Measurements from ENCODE around the gene DNAJC6. TPM values are rescaled to one million over a fixed set of nuclear protein-coding genes. Genes with fewer than 3 reads are reported as not detected.

DNAJC6 gene
- total and polyA plus RNA-seq, 2 of the 13 experiments (the other 11 are each of a cell fraction or from before 2014, with no cell fraction given): 1.0 to 1.6 TPM

GRCh38 chr1:65309304-65310077 lies at the start of gene DNAJC6 (continued):
- TF ChIP-seq ZNF784 (CRISPR knock-in tag; IDR thresholded peaks at IDR 0.05; ENCODE audit: borderline replicate concordance) (peak; percentile 68; the same call in 1 of the 2 replicates), IKZF5 (CRISPR knock-in tag; IDR thresholded peaks at IDR 0.05) (peak; percentile 67; the same call in 1 of the 2 replicates), RFX1 (IDR thresholded peaks at IDR 0.05) (no peak), HES4 (CRISPR knock-in tag; IDR thresholded peaks at IDR 0.05; ENCODE audit: borderline replicate concordance) (peak; percentile 99), EEA1 (CRISPR knock-in tag; IDR thresholded peaks at IDR 0.05; ENCODE audit: borderline replicate concordance) (peak; percentile 91; the same call in 1 of the 2 replicates), FOXJ3 (CRISPR knock-in tag; IDR thresholded peaks at IDR 0.05; ENCODE audit: borderline replicate concordance) (no peak), NFE2 (CRISPR knock-in tag; IDR thresholded peaks at IDR 0.05) (no peak), EED (CRISPR knock-in tag; IDR thresholded peaks at IDR 0.05) (peak; percentile 86; the same call in 1 of the 2 replicates), PHB2 (IDR thresholded peaks at IDR 0.05; ENCODE audit: partially characterized antibody) (no peak), CREB1 (IDR thresholded peaks at IDR 0.05) (no peak), CREB1 (CRISPR knock-in tag; IDR thresholded peaks at IDR 0.05) (no peak), KMT2A (CRISPR knock-in tag; IDR thresholded peaks at IDR 0.05) (peak; percentile 36; the same call in 1 of the 2 replicates), CEBPZ (IDR thresholded peaks at IDR 0.05; ENCODE audit: low read length) (no peak), ZNF362 (CRISPR knock-in tag; IDR thresholded peaks at IDR 0.05; ENCODE audit: borderline replicate concordance) (no peak; the same call in 1 of the 2 replicates), ZNF709 (CRISPR knock-in tag; IDR thresholded peaks at IDR 0.05) (peak; percentile 97), FIP1L1 (IDR thresholded peaks at IDR 0.05; ENCODE audit: borderline replicate concordance, insufficient read depth, low read depth, low read length) (no peak), PBX3 (CRISPR knock-in tag; IDR thresholded peaks at IDR 0.05; ENCODE audit: borderline replicate concordance) (peak; percentile 96), ZNF530 (CRISPR knock-in tag; IDR thresholded peaks at IDR 0.05; ENCODE audit: low read depth) (no peak), THAP8 (CRISPR knock-in tag; IDR thresholded peaks at IDR 0.05; ENCODE audit: borderline replicate concordance) (no peak)
